Left hindlimb (tissue), 1 donor: ENCODE data around the gene VWC2.
A peak's percentile ranks its signal among the peaks of the same experiment; 100 is the strongest.

Experiments
- DNase-seq: peaks from one replicate; pipeline ENCODE4 v3.0.0-alpha.2; 2018

Gene VWC2

DNA sequence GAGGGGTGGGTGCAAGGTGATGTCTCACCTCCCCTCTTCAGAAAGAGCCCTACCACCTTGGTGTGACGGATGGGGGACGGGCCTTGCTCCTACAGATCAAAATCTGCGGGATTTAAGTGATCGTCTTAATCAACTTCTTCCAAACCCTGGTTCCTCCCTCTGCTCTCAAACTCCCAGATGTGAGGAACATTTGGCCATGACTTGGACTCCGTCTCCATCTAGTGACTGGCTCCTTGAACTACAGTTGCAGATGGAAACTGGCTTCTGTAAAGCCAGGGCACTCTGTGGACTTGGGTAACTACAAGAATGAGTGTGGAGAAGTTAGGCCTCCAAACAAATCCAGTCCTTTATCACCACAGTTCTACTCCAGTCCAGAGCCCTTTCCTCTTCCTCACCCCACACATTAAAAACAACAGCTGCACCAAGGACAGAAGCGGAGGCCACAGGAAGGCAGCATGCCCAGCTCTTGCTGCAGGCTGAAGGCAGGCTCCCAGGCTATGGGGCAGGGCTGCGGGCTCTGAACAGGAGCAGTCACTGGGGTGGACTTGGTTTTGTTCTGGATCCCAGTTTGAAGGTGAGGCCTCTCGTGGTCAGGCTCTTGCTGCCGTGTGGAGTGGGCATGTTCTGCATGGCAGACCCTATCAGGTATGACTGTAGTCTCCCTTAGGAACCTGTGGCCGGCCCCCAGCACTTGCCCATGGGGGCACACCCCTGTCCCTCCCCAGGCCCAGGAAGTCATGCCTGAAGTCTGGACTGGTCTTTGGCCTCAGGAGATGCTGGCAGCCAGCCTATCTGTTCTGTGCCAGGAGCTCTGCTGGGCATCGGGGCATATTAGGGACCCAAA is 79.4 kb downstream of the VWC2 start:
- DNase-seq = peak; percentile 64

GRCh38 chr7:49855281-49855980 is 82.0 kb downstream of the VWC2 start:
- DNase-seq = no peak

- DNase-seq = no peak
Observed at GRCh38 chr7:49860293-49860692, 86.9 kb downstream of the VWC2 start.

GRCh38 chr7:49866076-49866735 is 92.8 kb downstream of the VWC2 start:
- DNase-seq = no peak

- DNase-seq = no peak
Observed at GRCh38 chr7:49866910-49867309, 93.5 kb downstream of the VWC2 start.

DNA sequence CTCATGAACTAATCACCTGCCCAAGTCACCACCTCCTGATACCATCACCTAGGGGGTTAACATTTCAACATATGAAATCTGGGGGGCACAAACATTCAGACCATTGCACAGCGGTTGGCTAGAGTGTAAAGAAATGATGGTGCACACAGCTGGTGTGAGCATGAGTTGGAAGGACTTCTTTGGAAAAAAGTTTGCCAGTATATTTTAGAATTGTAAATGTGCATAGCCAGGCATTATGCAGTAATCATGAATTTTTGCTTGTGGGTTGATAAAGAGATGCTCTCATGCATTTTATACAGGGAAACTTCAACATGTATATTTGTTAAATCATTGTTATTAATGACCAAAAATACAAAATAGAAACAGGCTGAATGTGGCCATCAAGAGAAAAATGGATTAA is 100.0 kb downstream of the VWC2 start:
- no peak for DNase-seq

DNA sequence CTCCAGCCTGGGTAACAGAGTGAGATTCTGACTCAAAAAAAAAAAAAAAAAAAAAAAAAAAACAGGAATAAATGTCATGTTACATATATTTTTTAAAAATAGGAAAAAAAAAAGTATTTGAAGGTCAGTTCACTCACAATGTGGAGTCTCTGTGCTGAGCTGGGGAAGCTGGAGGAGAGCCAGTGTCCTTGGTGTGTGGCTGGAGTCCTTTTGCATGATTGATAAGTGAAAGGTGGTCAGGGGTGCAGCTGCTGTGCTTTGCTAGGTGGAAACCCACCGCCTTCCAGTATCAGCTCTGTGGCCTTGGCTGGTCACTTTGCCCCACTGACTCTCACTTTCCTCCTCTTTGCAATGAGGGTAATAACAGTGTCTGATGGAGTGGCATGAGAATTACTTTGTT is 101.9 kb downstream of the VWC2 start:
- DNase-seq = no peak

DNA sequence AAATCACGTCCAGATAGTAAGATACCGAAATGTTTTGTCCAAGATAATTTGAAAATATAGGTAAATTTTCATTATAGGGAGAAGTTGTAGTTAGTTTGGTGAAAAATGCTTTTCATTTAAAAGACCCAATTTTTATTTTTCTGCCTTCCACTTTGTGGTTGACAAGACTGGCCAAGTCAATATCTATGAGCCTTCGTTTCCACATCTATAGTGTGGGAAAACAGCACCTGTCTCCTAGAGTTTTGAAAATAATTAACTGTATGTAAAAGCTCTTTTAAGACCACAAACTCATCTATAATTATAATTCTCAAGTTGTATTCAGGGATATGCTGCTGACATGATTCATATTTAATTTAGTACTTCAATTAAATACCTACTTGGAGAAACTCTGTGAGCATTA is 102.8 kb downstream of the VWC2 start:
- no peak for DNase-seq

GRCh38 chr7:49878089-49878488 is 104.7 kb downstream of the VWC2 start:
- DNase-seq = no peak

DNA sequence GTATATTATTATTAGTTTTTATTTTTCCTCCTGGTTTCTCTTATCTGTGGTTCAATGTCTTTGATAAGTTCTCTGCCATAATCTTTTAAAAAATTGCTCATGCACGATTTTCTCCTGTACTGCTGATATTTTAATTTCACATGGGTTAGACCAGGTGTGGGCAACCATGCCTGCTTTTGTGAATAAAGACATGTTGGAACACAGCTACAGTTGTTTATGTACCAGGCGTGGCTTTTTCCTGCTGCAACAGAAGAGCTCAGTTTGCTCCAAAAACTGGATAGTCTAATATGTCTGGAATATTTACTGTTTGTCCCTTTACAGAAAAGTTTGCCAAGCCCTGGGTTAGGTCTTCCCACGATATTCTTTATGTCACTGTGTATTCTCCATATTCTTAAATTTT is 105.2 kb downstream of the VWC2 start:
- DNase-seq = no peak

DNA sequence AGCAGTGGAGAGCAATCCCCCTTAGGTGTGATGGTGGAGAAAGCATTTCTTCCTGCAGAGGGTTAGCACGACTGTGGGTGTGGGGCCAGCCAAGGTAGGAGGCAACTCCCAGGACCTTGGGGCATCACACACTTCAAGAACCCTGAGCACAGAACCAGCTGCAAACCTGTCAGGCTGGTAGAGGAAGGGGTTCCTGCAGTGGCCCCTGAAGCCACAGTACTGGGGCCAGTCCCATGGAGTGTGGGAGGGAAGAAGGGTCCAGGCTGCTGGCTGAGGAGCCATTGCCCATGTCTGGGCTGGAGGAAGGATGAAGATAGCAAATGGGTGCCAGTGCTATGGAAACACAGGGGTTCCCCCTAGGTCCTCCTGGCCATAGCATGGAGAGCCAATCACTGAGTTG is 110.5 kb downstream of the VWC2 start:
- no peak for DNase-seq

- no peak for DNase-seq
Observed at GRCh38 chr7:49885593-49886285, 112.3 kb downstream of the VWC2 start.

DNA sequence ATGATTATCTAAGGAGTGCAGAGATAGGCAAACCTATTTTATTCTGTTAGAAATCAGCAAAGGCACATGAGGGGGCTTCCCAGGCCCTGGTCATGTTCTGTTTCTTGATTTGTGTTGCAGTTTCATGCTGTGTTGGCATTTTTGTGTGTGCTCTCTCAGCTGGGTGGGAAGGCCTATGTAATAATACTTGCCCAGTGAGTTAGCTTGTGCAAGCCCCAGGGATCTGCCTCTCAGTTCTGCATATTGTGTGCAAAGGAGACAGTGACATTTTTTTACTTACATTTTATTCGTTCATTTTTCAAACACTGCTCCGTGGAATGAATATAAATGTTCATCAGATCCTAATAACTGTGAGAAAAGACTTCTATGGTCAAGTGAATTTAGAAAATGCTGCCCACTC is 119.0 kb downstream of the VWC2 start:
- no peak for DNase-seq

GRCh38 chr7:49893131-49893530 is 119.7 kb downstream of the VWC2 start:
- no peak for DNase-seq

DNA sequence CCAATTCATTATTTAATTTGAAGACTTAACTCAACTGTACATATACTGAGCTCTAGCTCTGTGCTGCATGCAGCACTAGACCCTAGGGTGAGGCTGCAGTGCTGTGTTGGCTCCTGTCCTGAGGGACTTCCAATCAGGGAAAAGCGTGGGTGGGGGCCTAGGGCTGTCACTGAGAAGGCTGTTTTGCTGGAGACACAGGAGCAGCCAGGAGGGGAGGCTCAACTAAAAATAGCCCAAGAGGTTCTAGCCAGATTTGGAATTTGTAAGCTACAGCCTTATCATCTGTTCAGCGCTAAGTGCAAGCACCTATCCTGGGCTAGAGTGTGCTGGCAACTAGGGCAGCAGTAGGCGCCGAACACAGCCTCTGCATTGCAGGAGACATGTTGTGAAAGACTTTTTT is 121.1 kb downstream of the VWC2 start:
- no peak for DNase-seq

DNA sequence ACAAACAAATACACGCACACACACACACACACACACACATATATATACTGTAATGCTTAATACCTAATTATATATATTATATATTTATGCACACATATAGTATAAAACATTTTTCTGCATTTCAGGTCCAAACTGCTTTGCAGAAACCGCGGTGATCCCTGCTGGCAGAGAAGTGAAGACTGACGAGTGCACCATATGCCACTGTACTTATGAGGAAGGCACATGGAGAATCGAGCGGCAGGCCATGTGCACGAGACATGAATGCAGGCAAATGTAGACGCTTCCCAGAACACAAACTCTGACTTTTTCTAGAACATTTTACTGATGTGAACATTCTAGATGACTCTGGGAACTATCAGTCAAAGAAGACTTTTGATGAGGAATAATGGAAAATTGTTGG is 138.5 kb downstream of the VWC2 start:
- DNase-seq = no peak

GRCh38 chr7:49926720-49927119 is 153.3 kb downstream of the VWC2 start:
- DNase-seq = no peak

DNA sequence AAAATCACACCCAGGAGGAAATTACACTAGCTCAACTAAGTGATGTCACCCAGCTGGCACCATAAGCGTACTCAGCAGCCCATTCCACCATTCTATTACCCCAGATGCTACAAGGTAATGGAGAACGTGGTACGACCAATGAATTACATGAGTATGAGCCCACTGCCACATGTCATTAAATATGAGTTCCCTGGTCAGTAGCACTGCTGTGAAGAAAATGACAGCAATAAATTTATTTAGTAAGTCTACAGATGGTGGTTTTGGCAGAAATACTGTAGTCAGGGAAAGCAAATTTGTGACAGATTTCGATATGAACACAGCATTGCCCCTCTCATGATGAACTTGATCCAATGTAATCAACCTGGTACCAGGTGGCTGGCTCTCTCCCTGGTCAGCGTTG is 154.2 kb downstream of the VWC2 start:
- no peak for DNase-seq

DNA sequence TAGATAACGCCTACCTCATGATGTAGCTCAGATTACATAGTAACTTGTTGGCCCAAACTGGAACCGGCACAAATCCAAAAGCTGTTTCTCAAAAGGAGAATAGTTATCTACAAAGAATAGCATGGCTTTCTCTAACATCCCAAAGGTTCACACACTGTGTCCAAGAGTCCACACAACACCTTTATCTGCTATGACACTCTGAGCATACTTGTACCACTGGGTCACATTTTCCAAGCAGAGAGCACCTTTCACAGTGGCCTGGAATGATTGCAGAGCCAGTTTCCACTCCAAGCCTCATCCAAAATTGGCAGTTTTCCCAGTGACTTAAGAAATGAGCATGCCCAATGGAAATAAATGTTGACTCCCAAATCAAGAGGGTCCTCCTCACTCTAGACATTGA is 155.3 kb downstream of the VWC2 start:
- DNase-seq = no peak

GRCh38 chr7:49931627-49932026 is 158.2 kb downstream of the VWC2 start:
- no peak for DNase-seq

GRCh38 chr7:49937608-49938007 is 164.2 kb downstream of the VWC2 start:
- no peak for DNase-seq
